Prostate gland (tissue), 2 donors: ENCODE results near the gene SF1. TPM values are rescaled to one million over a fixed set of nuclear protein-coding genes. Genes with fewer than 3 reads are reported as not detected.
A peak's percentile ranks its signal among the peaks of the same experiment; 100 is the strongest.

ENCODE experiments used
- DNase-seq: peaks from one replicate; pipeline ENCODE4 v3.0.0-alpha.2; 2019; ENCODE audit warnings: low spot score
- H3K27ac ChIP-seq, 2 donors: fragments of 200-600 bp; sonication (generic); 2 replicates each; pipeline ENCODE4 v1.5.1; 2017 to 2019
- H3K27me3 ChIP-seq: fragments of 200-600 bp; sonication (generic); replicated peaks from 2 replicates; pipeline ENCODE4 v1.5.1; 2019; ENCODE audit not compliant: insufficient read depth
- H3K36me3 ChIP-seq, 2 donors: fragments of 200-600 bp; sonication (generic); 1 replicate in 1 of 2; 2 replicates in 1 of 2; pipeline versions ENCODE4 v1.5.1 to v1.8.1; 2017 to 2019
- H3K4me1 ChIP-seq: fragments of 200-600 bp; sonication (generic); replicated peaks from 2 replicates; pipeline ENCODE4 v1.5.1; 2019
- H3K4me3 ChIP-seq, 2 donors: fragments of 200-600 bp; sonication (generic); 2 replicates each; pipeline ENCODE4 v1.5.1; 2017 to 2019
- H3K9me3 ChIP-seq: fragments of 200-600 bp; sonication (generic); 2 replicates; pipeline ENCODE4 v1.5.1; 2017
- POLR2A ChIP-seq: fragments of 450-650 bp; IDR thresholded peaks from one replicate; pipeline ENCODE4 v1.6.1; 2016; ENCODE audit warnings: antibody characterized with exemption, mild to moderate bottlenecking
- POLR2AphosphoS5 ChIP-seq: sonication (generic); formaldehyde crosslinking; IDR thresholded peaks from one replicate; pipeline ENCODE4 v1.6.1; 2017; ENCODE audit warnings: antibody characterized with exemption
- WGBS: methylation state at CpG from one replicate; pipeline ENCODE4 v1.1.5; 2018; 5-methylcytosine and 5-hydroxymethylcytosine counted together
- intact Hi-C: fragments of 100-400 bp; cut with DNase I; formaldehyde crosslinking; loops from one replicate; pipeline ENCODE4 v1.14.2; 2022
- total RNA-seq, 2 donors: library from RNA; depleted of rRNA; stranded (reverse); fragments of >200 nt; gene quantifications; one replicate each; pipeline ENCODE4 v1.1.0, GENCODE V29; 2016
- TF ChIP-seq, protein P1 (sequence below), 4 experiments: fragments of 200-600 bp in 2 of 4; fragments of 450-650 bp in 2 of 4; sonication (generic) in 2 of 4; IDR thresholded peaks; 1 replicate in 3 of 4; 2 replicates in 1 of 4; pipeline ENCODE4 v1.5.1; 2016 to 2019; ENCODE audit warnings: antibody characterized with exemption in 4 of 4, mild to moderate bottlenecking in 2 of 4, moderate library complexity in 2 of 4

Gene SF1
- total RNA-seq, 2 donors from 2014 or later = 263 to 409 TPM

DNA sequence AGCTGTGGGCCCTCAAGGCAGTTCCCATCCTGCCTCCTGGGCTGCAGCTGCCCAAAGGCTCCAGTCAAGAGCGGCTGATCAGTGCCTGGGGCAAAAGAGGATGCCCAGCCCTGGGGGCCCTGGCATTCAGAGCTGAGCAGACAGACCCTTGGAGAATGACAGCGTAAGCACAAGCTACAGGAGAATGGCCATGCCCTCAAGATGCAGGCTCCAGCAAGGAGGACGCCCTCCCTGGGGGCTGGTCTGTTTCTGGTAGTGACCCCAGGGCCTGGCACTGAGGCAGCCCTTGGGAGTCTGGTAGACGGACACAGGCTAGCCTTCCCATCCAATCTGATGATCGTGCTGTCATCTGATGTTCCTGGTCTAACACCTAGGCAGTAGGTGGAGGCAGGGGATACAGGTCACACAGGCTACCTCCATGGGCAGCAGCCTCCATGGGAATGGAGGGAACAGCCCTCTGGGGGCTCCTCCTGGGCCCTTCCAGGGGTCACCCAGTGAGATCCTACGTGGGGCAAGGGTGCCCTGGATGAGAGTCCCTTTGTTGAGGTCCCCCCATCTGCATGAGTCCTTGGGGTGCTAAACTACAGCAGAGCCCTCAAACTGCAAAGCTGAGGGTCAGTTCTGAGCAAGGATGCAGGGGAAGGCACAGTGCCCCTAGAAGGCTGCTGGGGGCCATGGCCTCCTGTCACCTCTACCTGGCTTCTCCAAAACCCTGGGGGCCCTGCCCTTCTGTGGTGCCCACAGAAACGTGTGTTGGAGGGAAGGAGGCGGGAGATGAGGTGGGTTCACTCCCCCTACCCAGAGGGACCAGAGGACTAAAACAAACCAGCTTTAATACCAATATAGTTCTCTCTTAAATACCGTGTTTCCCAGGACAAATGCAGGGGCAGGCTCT lies 10.2 kb upstream of the SF1 start:
- no peak overlapping the region for H3K27ac ChIP-seq
- intact Hi-C loops = no loop called here
- DNase-seq = no peak
- H3K36me3 ChIP-seq = no peaks in the 10 kb centered on the region
- H3K4me3 ChIP-seq = no peak overlapping the region
- no peaks in the 10 kb centered on the region for H3K27me3 ChIP-seq
- no peaks in the 10 kb centered on the region for H3K4me1 ChIP-seq
- WGBS = 79% methylated on average over 9 of the region's 9 CpGs
- TF ChIP-seq POLR2AphosphoS5 = no peak
- TF ChIP-seq POLR2A = no peak
- TF ChIP-seq, protein P1, sequence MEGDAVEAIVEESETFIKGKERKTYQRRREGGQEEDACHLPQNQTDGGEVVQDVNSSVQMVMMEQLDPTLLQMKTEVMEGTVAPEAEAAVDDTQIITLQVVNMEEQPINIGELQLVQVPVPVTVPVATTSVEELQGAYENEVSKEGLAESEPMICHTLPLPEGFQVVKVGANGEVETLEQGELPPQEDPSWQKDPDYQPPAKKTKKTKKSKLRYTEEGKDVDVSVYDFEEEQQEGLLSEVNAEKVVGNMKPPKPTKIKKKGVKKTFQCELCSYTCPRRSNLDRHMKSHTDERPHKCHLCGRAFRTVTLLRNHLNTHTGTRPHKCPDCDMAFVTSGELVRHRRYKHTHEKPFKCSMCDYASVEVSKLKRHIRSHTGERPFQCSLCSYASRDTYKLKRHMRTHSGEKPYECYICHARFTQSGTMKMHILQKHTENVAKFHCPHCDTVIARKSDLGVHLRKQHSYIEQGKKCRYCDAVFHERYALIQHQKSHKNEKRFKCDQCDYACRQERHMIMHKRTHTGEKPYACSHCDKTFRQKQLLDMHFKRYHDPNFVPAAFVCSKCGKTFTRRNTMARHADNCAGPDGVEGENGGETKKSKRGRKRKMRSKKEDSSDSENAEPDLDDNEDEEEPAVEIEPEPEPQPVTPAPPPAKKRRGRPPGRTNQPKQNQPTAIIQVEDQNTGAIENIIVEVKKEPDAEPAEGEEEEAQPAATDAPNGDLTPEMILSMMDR (IDR thresholded peaks at IDR 0.05) = no peak
- no peaks in the 10 kb centered on the region for H3K9me3 ChIP-seq

DNA sequence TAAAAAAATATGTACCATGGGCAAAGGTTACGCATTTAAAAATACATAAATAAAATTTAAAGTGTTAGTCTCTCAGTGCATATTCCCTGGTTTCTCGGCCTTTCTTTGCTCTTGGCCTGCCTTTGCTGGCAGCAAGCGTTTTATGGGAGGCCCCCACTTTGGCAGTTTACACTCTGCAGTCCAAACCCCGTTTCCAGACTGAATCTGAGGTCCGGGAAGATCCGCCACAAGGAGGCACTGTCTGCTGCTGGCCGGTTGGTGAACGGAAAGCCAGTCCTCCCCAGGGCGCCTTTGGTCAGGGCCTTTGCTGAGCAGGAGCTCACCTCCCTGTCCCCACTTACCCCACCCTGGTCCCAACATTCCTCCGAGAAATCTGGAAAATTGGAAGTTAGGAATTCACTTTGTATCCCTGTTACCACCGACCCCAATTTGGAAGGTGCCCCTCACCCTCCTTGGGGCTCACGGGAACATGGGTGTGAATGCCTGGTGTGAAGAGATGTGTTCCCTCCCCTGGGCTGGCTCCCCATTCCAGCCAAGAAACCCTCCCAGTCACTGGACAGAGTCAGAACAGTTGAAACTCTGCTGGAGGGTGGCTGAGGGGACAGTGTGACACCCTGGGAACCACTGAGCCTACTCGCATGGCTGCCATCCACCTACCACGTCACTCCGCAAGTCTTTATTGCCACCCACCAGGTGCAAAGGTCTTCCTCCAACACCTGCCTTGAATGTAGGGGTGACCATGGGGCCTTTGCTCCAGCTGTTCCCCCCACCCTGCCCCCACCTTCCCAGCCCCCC lies 9.4 kb upstream of the SF1 start:
- no peak overlapping the region for H3K27ac ChIP-seq
- no peaks in the 10 kb centered on the region for H3K36me3 ChIP-seq
- peak; percentile 50 for DNase-seq
- no peaks in the 10 kb centered on the region for H3K9me3 ChIP-seq
- no peaks in the 10 kb centered on the region for H3K27me3 ChIP-seq
- no peak overlapping the region for H3K4me3 ChIP-seq
- TF ChIP-seq, protein P1 (IDR thresholded peaks at IDR 0.05) = peak; percentile 31 to 70 (median 56)
- no peak for TF ChIP-seq POLR2A
- TF ChIP-seq POLR2AphosphoS5 = no peak
- H3K4me1 ChIP-seq = no peaks in the 10 kb centered on the region
- intact Hi-C loops = no loop called here
- WGBS = 47% methylated on average over 15 of the region's 15 CpGs

DNA sequence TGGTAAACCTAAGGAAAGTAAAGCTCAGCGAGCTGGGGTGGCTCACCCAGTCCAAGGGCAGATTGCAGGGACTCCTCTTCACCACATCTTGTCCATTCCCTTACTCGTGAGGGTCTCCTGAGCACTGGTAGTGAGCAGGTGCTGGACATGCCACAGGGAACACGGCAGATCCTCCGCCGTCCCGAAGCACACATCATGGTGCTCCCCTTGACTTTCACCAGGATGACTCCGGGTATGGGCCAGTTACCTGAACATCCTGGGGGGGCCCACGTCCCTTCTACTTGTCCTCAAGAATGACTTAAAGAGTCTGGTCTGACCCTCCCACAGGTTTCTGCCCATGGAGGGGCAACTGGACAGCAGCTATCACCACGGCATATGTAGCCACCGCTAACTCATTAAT lies 8.0 kb upstream of the SF1 start:
- Histone ChIP-seq H3K27me3 (no peaks in the 10 kb centered on the region), H3K4me1 (no peaks in the 10 kb centered on the region), H3K36me3 (no peaks in the 10 kb centered on the region), H3K27ac (no peak overlapping the region), H3K4me3 (no peak overlapping the region), H3K9me3 (no peaks in the 10 kb centered on the region)
- no peak for DNase-seq
- TF ChIP-seq, protein P1 (IDR thresholded peaks at IDR 0.05) = no peak
- TF ChIP-seq POLR2AphosphoS5 = no peak
- no peak for TF ChIP-seq POLR2A
- 87% methylated on average over 10 of the region's 10 CpGs for WGBS
- intact Hi-C loops = no loop called here

DNA sequence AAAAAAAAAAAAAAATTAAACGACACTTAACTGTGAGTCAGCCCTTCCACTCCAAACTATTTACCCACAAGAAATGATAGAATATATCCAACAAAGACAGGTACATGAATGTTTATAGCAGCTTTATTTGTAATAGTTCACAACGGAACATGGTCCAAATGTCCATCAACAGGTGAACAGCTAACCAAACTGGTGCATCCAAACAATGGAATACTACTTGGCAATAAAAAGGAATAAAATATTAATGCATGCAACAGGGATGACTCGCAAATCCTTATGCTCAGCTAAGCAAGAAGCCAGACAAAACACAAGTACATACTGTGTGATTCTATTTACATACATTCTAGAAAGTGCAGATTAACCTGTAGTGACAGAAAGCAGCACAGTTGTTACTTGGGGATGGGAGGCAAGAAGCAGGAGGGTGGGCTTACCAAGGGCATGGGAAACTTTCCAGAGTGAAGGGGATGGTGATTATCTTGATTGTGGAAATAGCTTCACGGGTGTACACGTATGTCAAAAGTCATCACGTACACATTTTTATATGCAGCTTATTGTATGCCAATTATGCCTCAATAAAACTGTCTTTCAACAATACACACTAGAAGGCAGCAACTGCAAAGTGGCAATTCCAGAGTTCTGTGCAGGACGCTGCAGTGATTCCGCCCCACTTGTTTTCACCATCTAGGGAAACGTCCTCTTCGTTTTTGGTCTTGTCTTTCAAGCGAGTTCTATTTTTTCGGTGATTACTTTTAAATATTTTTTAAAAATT lies 6.7 kb upstream of the SF1 start:
- H3K4me1 ChIP-seq = no peaks in the 10 kb centered on the region
- no peaks in the 10 kb centered on the region for H3K27me3 ChIP-seq
- H3K4me3 ChIP-seq = no peak overlapping the region
- H3K9me3 ChIP-seq = no peaks in the 10 kb centered on the region
- TF ChIP-seq POLR2AphosphoS5 (no peak), POLR2A (no peak)
- TF ChIP-seq, protein P1 (IDR thresholded peaks at IDR 0.05) = no peak
- H3K27ac ChIP-seq = no peak overlapping the region
- intact Hi-C loops = no loop called here
- no peaks in the 10 kb centered on the region for H3K36me3 ChIP-seq
- DNase-seq = no peak
- 67% methylated on average over 12 of the region's 12 CpGs for WGBS
